Bronchial epithelial cell (primary cell): ENCODE results near the gene OR2V2. TPM values are rescaled to one million over a fixed set of nuclear protein-coding genes. Genes with fewer than 3 reads are reported as not detected.
A peak's percentile ranks its signal among the peaks of the same experiment; 100 is the strongest.

Experiments
- DNase-seq: peaks from one replicate; pipeline ENCODE4 v3.0.0-alpha.2; 2010; ENCODE audit warnings: low read depth
- FAIRE-seq: peaks from 2 replicates; lab custom pipeline; 2011; peaks lifted over from hg19 to GRCh38; lab: Jason Lieb, UNC
- H3K27me3 ChIP-seq: 2 replicates; pipeline ENCODE4 v1.5.1; 2011; ENCODE audit warnings: low read length; ENCODE audit not compliant: control insufficient read depth, insufficient read depth
- H3K36me3 ChIP-seq: 2 replicates; pipeline ENCODE4 v1.5.1; 2011; ENCODE audit warnings: low read length; ENCODE audit not compliant: control insufficient read depth, insufficient read depth
- H3K4me3 ChIP-seq: 2 replicates; pipeline ENCODE4 v1.5.1; 2011; ENCODE audit warnings: mild to moderate bottlenecking, low read depth, low read length, control low read depth
- CTCF ChIP-seq: IDR thresholded peaks from 2 replicates; pipeline ENCODE4 v1.5.1; 2011; ENCODE audit warnings: mild to moderate bottlenecking, moderate library complexity, low read length, control low read depth, inconsistent platforms; ENCODE audit not compliant: insufficient read depth, severe bottlenecking
- total RNA-seq: library from RNA; depleted of rRNA; stranded (reverse); fragments of >200 nt; gene quantifications from 2 replicates; pipeline ENCODE4 v1.2.1, GENCODE V29; 2014

Gene OR2V2
- total RNA-seq, 1 donor from 2014 or later: not detected

- TF ChIP-seq CTCF: no peak
- Histone ChIP-seq H3K36me3 (no peaks in the 10 kb centered on the region), H3K27me3 (no peaks in the 10 kb centered on the region), H3K4me3 (peak overlapping the region; percentile 3)
- no peak for DNase-seq
- FAIRE-seq: no peak
Measured at GRCh38 chr5:181186986-181187499, 39.7 kb downstream of the OR2V2 start.

DNA sequence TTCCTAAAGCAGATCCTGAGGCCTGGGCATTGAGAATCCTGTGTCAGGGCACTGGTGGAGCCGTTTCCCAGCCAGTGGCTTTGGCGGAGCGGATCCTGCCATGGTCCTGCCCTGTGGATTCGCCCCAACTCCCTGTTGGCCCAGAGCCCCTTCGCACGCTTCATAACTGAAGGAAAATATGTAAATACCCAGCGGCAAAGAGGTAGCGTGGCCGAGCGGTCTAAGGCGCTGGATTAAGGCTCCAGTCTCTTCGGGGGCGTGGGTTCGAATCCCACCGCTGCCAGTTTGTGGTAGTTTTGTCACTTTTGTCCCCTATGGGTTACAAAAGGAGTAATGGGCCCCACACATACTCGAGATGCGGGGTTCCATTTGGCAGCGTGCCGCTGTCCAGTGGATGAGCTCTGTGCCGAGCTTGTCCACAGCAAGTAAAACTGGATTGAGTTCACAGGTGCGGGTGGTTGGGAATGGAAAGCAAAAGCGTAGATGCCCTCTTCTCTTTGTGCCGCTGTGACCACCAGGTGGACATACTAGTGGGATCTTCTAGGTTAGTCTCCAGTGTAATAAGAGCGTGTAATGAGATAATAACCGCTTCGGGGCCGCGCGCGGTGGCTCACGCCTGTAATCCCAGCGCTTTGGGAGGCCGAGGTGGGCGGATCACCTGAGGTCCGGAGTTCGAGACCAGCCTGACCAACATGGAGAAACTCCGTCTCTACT lies 40.3 kb downstream of the OR2V2 start:
- peak; percentile 27 for TF ChIP-seq CTCF
- no peak for FAIRE-seq
- DNase-seq: peak; percentile 70
- H3K27me3 ChIP-seq: no peaks in the 10 kb centered on the region
- no peaks in the 10 kb centered on the region for H3K36me3 ChIP-seq
- H3K4me3 ChIP-seq: peak overlapping the region; percentile 9

GRCh38 chr5:181188700-181189362 lies 41.4 kb downstream of the OR2V2 start:
- peak overlapping the region; percentile 81 for H3K4me3 ChIP-seq
- DNase-seq: peak; percentile 65
- no peaks in the 10 kb centered on the region for H3K36me3 ChIP-seq
- H3K27me3 ChIP-seq: no peaks in the 10 kb centered on the region
- TF ChIP-seq CTCF: no peak
- no peak for FAIRE-seq

- no peaks in the 10 kb centered on the region for H3K36me3 ChIP-seq
- FAIRE-seq (no peak), DNase-seq (no peak)
- TF ChIP-seq CTCF: no peak
- H3K27me3 ChIP-seq: no peaks in the 10 kb centered on the region
- peak overlapping the region; percentile 81 for H3K4me3 ChIP-seq
Measured at GRCh38 chr5:181189363-181189961, 42.1 kb downstream of the OR2V2 start.

DNA sequence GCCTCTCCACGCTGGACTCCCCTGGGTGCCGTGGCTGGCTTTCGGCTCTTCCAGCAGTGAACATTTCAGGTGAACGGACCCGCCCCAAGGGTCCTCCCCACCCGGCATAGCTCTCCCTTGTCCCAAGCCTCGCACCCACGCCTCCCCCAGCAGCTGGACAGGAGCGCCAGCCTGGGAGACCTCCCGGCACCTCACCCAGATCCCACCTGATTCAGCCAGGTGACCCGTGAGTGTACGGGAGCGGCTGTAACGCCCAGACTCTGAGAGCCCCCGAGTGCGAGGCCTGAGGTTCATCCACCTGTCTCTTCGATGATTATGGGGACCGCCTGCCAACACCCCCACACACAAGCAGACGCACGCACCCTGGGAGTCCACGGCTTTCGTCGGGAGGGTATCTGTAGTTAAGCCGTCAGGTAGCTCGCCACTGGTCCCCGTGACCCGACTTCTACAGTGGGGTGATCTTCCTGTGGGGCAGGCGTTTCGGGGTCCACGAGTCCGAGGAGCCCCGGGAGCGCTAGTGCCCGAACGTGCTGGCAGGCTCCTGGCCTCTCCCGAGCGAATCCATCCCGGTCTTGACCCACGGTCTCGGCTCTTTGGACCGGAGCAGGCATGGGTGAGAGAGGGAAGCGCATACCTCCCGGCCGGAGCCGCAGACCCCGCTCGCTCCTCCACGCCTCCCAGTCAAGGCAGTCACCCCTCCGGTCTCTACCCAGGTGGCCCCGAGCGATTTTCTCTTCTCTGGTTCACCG lies 42.8 kb downstream of the OR2V2 start:
- H3K36me3 ChIP-seq: peaks cover 3% of the 10 kb centered on the region
- no peak for TF ChIP-seq CTCF
- no peaks in the 10 kb centered on the region for H3K27me3 ChIP-seq
- H3K4me3 ChIP-seq: peak overlapping the region; percentile 81
- FAIRE-seq: no peak
- no peak for DNase-seq
